NOMO-1 treated with dmso at 0.1 percent for 144 hours (cell line): ENCODE measurements around the gene HADHB.
A peak's percentile ranks its signal among the peaks of the same experiment; 100 is the strongest.
"Not testable (repeated sequence)": the region's sequence is repeated elsewhere in the genome, so short reads cannot be mapped to it uniquely, and the experiment has no call there.

Source experiments
- DNase-seq: peaks from one replicate; lab custom pipeline; 2025; ENCODE audit not compliant: unreplicated experiment; lab: John Stamatoyannopoulos, UW

Gene HADHB

GRCh38 chr2:26290001-26290400, 45.3 kb downstream of the HADHB start:
- DNase-seq = no peak

GRCh38 chr2:26292646-26293045, 47.9 kb downstream of the HADHB start:
- no peak for DNase-seq

GRCh38 chr2:26295511-26295910, 50.8 kb downstream of the HADHB start:
- no peak for DNase-seq

DNA sequence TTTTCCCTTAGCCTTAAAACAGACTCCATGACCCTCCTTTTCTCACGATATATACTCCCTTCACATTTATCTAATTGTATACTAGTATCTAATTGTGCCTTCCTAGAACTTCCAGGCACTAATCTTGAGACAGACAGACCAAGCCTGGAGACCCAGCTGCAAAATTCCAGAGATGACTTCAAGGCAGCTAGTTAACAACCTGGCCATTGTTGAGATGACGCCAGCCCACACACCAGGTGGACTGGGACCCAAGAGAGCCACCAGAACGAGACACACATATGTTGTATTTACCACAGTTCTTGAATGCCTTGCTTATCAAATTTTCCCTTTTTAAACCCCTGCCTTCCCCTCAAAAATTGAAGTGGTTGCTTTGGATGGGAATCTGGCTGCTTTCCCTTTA, 52.3 kb downstream of the HADHB start:
- DNase-seq = no peak

- DNase-seq = no peak
These were observed 53.5 kb downstream of the HADHB start for GRCh38 chr2:26298286-26298637.

DNA sequence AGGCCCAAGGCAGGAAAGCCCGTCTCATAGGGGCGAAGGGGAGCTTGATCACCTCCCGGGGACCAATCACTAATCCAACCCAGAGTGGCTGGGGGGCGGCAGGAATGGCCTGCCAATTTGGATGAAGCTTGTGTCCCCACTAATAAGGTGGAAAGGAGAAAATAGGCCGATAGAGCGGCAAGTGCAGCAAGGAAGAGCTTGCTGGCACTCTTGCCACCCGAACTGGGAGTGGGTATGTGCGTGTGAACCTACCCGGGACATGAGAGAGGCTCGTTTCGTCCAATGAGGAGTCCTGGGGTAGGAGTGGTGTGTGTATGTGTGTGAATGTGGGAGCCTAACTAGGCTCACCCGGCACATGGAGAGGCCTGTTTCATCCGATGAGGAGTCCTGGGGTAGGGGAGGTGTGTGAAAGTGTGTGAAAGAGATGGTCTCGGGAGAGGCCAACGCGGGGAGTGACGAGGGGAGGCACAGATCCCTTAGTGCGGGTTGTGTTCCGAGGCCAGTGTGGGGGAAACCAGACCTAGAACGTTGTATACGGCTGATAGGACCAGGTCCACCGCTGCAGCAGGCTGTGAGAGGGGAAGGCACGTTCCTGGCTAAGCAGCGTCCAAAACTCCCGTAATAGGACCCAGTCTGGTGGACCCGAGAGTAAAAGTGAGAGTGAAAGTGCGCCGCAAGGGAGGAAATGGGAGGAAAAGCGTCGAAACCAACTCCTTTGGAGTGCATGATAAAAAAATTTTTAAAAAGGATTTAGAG, 54.1 kb downstream of the HADHB start:
- DNase-seq = peak; percentile 40

DNA sequence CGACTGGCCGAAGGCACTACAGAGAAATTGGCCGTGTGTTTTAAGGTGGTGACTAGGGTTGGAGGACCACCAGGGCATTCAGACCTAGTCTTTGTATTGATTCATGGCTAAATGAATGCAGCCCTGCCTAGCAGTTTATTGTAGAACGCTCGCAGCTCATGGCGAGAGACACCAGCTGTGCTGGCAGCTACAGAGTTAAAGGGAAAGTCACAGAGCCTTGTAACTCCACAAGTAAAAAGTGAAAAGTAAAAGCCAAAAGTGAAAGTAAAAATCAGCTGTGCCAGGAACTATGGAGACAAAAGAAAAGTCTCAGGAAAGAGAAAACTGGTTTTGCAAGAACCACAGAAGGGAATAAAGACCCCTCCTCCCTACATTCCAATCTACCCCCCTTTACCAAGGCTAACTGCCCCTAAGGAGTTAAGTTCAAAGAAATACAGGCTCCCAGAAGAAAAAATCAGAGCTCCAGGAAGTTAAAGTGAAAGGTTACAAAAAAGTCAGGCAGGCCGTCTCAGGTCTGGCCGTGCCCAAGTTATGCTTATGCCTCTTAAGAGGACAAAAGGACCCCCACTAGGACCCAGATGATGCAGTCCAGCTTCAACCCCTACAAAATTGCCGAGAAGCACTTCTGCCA, 54.8 kb downstream of the HADHB start:
- peak; percentile 31 for DNase-seq

- DNase-seq = no peak
These were observed 55.6 kb downstream of the HADHB start for GRCh38 chr2:26300234-26300925.

DNA sequence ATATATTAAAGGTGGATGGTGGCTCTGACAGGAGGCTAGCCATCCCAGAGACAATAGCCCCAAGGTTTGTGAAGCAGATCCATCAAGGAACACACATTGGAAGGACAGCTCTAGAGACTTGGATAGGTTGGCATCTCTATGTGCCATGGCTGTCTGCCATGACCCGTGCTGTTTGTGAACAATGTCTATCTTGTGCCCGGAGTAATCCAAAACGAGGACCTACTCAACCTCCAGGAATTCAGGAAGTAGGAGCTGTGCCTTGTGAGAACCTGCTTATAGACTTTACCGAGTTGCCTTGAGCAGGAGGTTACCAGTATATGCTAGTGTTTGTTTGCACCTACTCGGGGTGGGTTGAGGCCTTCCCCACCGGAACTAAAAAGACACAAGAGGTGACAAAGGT, 58.1 kb downstream of the HADHB start:
- no peak for DNase-seq

GRCh38 chr2:26305094-26305493, 60.4 kb downstream of the HADHB start:
- not testable (repeated sequence) for DNase-seq

GRCh38 chr2:26305540-26305939, 60.8 kb downstream of the HADHB start:
- DNase-seq = no peak

DNA sequence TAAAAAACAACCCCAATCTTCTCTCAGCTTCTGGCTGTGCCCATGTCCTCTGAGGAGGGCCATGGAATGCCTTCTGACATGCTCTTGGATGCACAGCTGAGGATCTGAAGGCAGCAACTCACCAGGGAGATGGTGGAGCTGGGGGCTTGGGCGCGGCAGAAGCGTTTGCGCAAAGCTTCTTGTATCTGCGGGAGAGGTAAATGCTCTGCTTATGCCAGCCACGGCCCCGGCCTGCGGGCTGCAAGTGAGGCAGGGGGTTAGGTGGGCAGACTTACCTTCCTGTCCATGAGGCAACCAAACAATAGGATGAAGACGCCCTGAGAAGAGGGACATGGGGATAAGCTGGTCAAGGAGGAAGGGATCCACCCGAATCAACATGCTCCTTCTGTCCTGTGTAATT, 65.2 kb downstream of the HADHB start:
- DNase-seq = no peak

- DNase-seq = no peak
These were observed 67.7 kb downstream of the HADHB start for GRCh38 chr2:26312471-26312870.

- DNase-seq = no peak
These were observed 68.7 kb downstream of the HADHB start for GRCh38 chr2:26313446-26313845.

DNA sequence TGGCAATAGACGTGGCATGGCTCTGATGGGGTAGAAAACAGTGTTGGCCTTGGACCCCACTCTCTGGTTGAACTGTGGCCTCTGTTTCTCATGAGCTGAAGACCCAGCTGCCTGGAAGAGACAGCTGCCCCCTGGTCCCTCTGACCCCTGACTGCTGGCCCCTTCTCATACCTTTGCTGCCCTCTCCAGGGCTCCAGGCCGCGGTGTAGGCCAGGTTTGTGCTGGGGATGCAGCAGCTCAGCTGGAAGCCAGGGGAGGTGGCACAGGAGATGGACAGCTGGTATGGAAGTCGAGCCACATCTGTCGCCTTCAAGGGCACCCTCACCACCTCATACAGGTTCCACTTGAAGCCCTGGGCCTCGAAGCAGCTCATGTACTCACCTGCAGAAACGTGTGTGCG, 69.5 kb downstream of the HADHB start:
- DNase-seq = no peak

DNA sequence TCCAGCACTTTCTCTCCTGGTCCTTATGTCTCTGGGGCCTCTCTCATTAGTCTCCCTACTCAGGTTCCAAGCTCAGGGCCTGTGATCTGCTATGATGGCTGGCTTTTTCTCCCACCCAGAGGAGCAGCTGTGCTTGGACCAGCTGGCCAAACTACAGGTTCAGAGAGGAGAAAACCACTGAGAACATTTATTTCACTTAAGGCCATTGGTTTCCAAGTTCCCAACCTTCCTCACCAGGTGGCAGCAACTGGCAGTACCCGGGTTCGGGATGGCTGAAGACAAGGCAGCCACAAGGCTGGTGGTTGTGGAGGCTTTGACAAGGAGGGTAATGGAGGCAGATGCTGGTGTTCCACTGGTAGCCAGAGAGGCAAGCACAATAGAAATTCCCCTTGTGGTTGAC, 71.3 kb downstream of the HADHB start:
- no peak for DNase-seq

DNA sequence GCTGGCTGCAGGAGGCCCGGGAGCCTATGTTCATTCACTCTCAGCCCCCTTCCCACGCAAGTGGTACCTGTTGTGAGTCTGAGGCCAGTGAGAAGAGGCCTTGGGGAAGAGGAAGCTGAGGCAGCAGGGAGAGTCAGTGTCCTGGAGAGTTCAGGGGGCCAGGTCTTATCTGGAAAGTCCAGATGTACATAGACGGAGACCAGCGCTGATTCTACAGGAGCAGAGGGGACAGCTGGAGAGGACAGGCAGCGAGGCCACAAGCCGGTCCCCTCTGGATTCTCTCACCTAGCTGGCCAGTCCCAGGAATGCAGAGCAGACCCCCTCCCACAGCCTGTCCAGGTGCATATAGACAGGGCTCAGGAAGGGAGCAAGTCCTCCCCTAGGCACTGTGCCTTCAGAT, 72.1 kb downstream of the HADHB start:
- no peak for DNase-seq

DNA sequence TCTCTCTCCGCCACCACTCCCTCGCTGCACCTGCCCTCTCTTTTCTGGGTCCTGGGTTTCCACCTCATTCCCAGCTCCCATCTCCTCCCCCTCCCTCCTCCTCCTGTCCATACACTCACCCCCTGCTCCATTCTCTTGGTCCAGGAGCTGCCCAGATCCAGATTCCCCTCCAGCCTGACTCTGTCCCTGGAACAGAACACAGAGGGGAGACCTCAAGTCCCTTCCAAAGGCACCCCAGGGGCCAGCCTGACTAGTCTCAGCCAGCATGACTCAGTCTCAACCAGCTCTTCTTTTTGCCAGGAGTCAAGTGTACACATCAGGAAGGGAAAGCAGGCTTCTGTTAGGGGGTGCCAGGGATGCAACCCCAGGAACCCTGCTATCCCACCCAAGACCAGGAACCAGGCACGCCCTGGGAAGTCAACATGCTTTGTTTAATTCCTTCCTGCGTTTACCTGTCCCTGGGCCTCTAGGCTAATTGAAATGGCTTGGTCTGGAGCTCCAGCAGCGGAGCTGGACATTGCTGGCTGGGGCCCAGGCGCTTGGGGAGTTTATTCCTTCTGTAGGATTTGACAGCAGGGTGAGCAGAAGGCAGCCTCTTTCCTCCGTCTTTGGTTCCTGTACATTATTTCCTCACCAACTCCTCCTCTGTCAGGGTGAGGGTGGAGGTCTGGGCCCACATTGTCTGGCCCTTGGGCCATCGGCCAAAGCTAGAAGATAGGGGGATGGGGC, 72.8 kb downstream of the HADHB start:
- no peak for DNase-seq

- DNase-seq = no peak
These were observed 74.2 kb downstream of the HADHB start for GRCh38 chr2:26318950-26319349.

GRCh38 chr2:26324479-26324878, 79.7 kb downstream of the HADHB start:
- not testable (repeated sequence) for DNase-seq

DNA sequence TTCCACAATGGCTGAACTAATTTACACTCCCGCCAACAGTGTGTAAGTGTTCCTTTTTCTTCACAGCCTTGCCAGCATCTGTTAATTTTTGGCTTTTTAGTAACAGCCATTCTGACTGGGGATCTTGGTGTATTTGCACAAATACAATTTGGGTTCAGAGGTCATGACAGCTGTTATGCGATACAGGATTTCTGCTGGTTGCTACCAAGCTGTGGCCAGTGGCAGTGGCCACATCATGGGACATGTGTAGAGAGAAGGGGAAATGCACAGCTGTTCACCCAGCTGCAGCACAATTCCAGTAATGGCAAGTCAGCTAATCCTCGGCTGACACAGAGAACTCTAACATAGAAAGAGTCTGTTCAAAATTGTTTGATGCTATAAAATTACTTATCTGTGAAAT, 80.2 kb downstream of the HADHB start:
- DNase-seq = no peak

DNA sequence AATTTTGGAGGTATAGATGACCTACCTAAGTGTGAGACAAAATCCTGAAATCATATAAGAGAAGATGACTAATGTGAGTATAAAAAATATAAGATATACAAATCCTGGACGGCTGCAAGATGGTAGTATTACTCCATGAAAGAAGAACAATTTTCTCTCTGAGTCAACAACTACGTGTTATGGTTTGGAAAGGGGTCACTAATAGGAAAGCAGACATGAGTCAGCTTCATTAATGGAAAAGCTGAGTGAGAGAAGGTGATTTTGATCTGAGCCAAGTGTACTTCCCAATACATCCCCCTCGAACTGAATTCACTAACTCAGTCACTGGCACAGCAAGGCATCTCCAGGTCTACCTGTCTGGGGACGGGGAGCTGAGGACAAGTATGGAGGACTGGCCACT, 81.1 kb downstream of the HADHB start:
- no peak for DNase-seq
